Hepatocyte (in vitro differentiated cells): ENCODE data around the gene SYNE2. TPM values are rescaled to one million over a fixed set of nuclear protein-coding genes. Genes with fewer than 3 reads are reported as not detected.

Experiments used
- DNase-seq: peaks from one replicate; pipeline ENCODE4 v3.0.0-alpha.2; 2016; ENCODE audit warnings: low spot score
- H2AFZ ChIP-seq: fragments of 200-600 bp; sonication (generic); 2 replicates; pipeline ENCODE4 v1.6.0; 2016; ENCODE audit warnings: antibody characterized with exemption, mild to moderate bottlenecking
- H3K27ac ChIP-seq: fragments of 200-600 bp; sonication (generic); 2 replicates; pipeline ENCODE4 v1.5.1; 2016; ENCODE audit warnings: mild to moderate bottlenecking
- H3K27me3 ChIP-seq: fragments of 200-600 bp; sonication (generic); 2 replicates; pipeline ENCODE4 v1.6.1; 2016
- H3K36me3 ChIP-seq: fragments of 200-600 bp; sonication (generic); replicated peaks from 2 replicates; pipeline ENCODE4 v1.5.1; 2016; ENCODE audit warnings: low read depth; ENCODE audit not compliant: insufficient read depth
- H3K4me1 ChIP-seq: fragments of 200-600 bp; sonication (generic); 2 replicates; pipeline ENCODE4 v1.5.1; 2016; ENCODE audit warnings: mild to moderate bottlenecking, moderate library complexity; ENCODE audit not compliant: insufficient read depth
- H3K4me2 ChIP-seq: fragments of 200-600 bp; sonication (generic); 2 replicates; pipeline ENCODE4 v1.6.0; 2016
- H3K4me3 ChIP-seq: fragments of 200-600 bp; sonication (generic); 2 replicates; pipeline ENCODE4 v1.5.1; 2016; ENCODE audit warnings: mild to moderate bottlenecking
- H3K79me2 ChIP-seq: fragments of 200-600 bp; sonication (generic); 2 replicates; pipeline ENCODE4 v1.6.0; 2017; ENCODE audit warnings: mild to moderate bottlenecking
- H3K9me2 ChIP-seq: fragments of 200-600 bp; sonication (generic); replicated peaks from 2 replicates; pipeline ENCODE4 v1.6.0; 2017; ENCODE audit warnings: mild to moderate bottlenecking; ENCODE audit not compliant: insufficient read depth
- H3K9me3 ChIP-seq: fragments of 200-600 bp; sonication (generic); 2 replicates; pipeline ENCODE4 v1.5.1; 2016; ENCODE audit warnings: low read depth, mild to moderate bottlenecking
- H4K20me1 ChIP-seq: fragments of 200-600 bp; sonication (generic); 2 replicates; pipeline ENCODE4 v1.6.0; 2016; ENCODE audit warnings: mild to moderate bottlenecking; ENCODE audit not compliant: insufficient read depth, poor library complexity, severe bottlenecking
- EZH2 ChIP-seq: fragments of 200-600 bp; sonication (generic); IDR thresholded peaks from 2 replicates; pipeline ENCODE4 v1.6.1; 2016; ENCODE audit warnings: antibody characterized with exemption, mild to moderate bottlenecking, borderline replicate concordance
- EZH2phosphoT487 ChIP-seq: fragments of 200-600 bp; sonication (generic); IDR thresholded peaks from one replicate; pipeline ENCODE4 v1.6.1; 2018; ENCODE audit warnings: antibody characterized with exemption, mild to moderate bottlenecking, low read depth, moderate library complexity; ENCODE audit not compliant: unreplicated experiment, severe bottlenecking
- WGBS: methylation state at CpG from one replicate; pipeline ENCODE4 v1.1.6; 2016; ENCODE audit warnings: low lambda C conversion rate; ENCODE audit errors: missing lambda C conversion rate; 5-methylcytosine and 5-hydroxymethylcytosine counted together
- polyA plus RNA-seq: library from polyadenylated mRNA; unstranded; fragments of >200 nt; fragmentation: Nextera tagmentation; extraction: Ambion mirVana; gene quantifications from 2 replicates; pipeline ENCODE4 v1.2.1, GENCODE V29; 2016
- total RNA-seq: library from RNA; depleted of rRNA; stranded (reverse); fragments of >200 nt; gene quantifications from 2 replicates; pipeline ENCODE4 v1.2.3, GENCODE V29; 2014
- TF ChIP-seq, protein P1 (sequence below): fragments of 200-600 bp; sonication (generic); IDR thresholded peaks from 2 replicates; pipeline ENCODE4 v1.5.1; 2016; ENCODE audit warnings: antibody characterized with exemption, mild to moderate bottlenecking; ENCODE audit not compliant: poor library complexity

Gene SYNE2
- total and polyA plus RNA-seq, 2 experiments from 2014 or later, result 21.0 to 58.6 TPM

DNA sequence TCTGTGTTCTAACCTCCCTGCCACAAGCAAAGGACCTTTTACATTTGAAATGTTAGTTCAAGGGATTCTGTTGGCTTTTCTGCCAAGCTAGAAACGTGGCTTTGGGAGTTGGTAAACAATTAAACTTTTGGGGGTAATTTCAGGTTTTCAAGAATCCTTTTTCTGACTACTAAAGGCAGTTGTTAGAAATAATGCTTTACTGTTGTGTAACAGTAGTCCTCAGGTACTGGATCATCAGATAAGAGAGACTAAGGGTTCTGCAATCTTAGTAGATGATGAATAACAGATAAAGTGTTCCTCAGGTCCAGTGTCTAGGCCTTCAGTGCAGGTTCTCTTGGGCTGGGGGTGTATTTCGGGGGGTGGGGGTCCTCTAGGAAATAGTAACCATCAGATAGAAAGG is 192.3 kb downstream of the SYNE2 start:
- no peak for TF ChIP-seq EZH2phosphoT487
- TF ChIP-seq, protein P1, sequence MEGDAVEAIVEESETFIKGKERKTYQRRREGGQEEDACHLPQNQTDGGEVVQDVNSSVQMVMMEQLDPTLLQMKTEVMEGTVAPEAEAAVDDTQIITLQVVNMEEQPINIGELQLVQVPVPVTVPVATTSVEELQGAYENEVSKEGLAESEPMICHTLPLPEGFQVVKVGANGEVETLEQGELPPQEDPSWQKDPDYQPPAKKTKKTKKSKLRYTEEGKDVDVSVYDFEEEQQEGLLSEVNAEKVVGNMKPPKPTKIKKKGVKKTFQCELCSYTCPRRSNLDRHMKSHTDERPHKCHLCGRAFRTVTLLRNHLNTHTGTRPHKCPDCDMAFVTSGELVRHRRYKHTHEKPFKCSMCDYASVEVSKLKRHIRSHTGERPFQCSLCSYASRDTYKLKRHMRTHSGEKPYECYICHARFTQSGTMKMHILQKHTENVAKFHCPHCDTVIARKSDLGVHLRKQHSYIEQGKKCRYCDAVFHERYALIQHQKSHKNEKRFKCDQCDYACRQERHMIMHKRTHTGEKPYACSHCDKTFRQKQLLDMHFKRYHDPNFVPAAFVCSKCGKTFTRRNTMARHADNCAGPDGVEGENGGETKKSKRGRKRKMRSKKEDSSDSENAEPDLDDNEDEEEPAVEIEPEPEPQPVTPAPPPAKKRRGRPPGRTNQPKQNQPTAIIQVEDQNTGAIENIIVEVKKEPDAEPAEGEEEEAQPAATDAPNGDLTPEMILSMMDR, result no peak
- TF ChIP-seq EZH2, result no peak
- Histone ChIP-seq H3K36me3 (no peaks in the 10 kb centered on the region), H2AFZ (no peak overlapping the region), H3K27me3 (no peaks in the 10 kb centered on the region), H3K4me2 (no peak overlapping the region), H3K9me2 (no peaks in the 10 kb centered on the region), H3K27ac (no peak overlapping the region), H3K4me3 (no peak overlapping the region), H3K79me2 (no peaks in the 10 kb centered on the region), H3K4me1 (no peaks in the 10 kb centered on the region), H3K9me3 (no peaks in the 10 kb centered on the region), H4K20me1 (no peaks in the 10 kb centered on the region)
- WGBS, result 69% methylated on average over 2 of the region's 2 CpGs
- DNase-seq, result no peak

DNA sequence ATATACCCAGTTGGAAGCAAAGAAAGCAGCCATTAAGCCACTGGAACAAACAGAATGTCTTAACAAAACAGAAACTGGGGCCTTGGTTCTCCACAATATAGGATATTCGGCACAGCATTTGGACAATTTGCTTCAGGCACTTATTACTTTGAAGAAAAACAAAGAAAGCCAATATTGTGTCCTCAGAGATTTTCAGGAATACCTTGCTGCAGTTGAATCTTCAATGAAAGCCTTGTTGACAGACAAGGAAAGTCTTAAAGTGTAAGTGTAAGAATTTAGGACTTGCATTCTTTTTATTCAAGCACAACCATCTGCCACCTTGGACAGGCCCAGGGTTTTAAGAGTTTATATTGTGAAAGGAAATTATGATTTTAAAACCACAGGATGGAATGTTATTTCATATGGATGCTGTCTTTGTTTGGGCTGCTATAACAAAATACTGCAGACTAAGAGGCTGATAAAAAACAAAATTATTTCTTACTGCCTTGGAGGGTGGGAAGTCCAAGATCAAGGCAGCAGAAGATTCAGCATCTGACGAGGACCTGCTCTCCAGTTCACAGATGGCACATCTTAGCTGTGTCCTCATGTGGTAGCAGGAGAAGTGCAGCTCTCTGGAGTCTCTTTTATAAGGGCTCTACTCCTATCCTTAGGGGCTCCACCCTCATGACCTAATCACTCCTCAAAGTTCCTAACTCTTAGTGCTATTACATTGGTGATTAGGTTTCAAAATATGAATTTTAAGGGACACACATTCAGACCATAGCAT is 197.0 kb downstream of the SYNE2 start:
- no peaks in the 10 kb centered on the region for H3K36me3 ChIP-seq
- TF ChIP-seq, protein P1, result no peak

DNA sequence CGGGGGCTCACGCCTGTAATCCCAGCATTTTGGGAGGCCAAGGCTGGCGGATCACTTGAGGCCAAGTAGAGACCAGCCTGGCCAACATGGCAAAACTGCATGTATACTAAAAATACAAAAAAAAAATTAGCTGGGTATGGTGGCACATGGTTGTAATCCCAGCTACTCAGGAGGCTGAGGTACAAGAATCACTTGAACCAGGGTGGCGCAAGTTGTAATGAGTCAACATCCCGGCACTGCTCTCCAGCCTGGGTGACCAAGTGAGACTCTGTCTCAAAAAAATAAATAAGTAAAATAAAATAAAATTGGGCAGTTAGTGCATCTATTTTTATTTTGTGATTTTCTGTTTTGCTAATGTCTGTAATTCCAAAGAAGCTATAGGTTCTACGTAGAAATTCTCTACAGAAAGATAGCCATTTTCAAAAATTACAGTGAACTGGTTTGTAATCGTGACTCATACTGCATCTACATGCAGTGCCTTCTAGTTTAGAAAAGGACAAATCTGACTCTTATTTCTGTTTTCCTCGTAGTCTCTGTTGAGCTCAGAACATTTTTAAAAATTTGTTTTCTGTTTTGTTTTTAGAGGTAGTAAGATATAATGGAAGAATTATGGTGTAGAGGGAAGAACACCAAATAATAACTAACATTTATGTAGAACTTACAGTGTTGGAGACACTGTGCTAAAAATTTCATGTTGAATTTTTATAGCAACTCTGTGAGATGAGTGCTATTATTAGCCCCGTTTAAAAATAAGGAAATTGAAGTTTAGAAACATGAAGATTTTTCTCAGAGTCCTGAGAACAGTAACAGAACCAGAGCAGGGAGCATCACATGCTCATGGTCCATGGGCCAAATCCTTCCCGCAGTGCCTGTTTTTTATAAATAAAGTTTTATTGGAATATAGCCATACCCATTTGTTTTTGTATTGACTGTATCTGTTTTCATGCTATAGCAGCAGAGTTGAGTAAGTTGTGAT is 201.2 kb downstream of the SYNE2 start:
- no peaks in the 10 kb centered on the region for H3K4me1 ChIP-seq
- no peaks in the 10 kb centered on the region for H3K27me3 ChIP-seq
- no peak overlapping the region for H3K27ac ChIP-seq
- H3K4me2 ChIP-seq, result no peak overlapping the region
- H3K4me3 ChIP-seq, result no peak overlapping the region
- H2AFZ ChIP-seq, result no peak overlapping the region
- no peaks in the 10 kb centered on the region for H4K20me1 ChIP-seq
- no peak for DNase-seq
- no peaks in the 10 kb centered on the region for H3K79me2 ChIP-seq
- no peaks in the 10 kb centered on the region for H3K9me3 ChIP-seq
- TF ChIP-seq EZH2phosphoT487 (no peak), EZH2 (no peak)
- TF ChIP-seq, protein P1, result no peak
- H3K9me2 ChIP-seq, result no peaks in the 10 kb centered on the region
- no peaks in the 10 kb centered on the region for H3K36me3 ChIP-seq
- 92% methylated on average over 10 of the region's 10 CpGs for whole genome bisulfite sequencing

More for the DNA sequence above, 197.0 kb downstream of the SYNE2 start:
- Histone ChIP-seq H3K4me1 (no peaks in the 10 kb centered on the region), H3K9me2 (no peaks in the 10 kb centered on the region), H4K20me1 (no peaks in the 10 kb centered on the region), H3K27me3 (no peaks in the 10 kb centered on the region), H3K9me3 (no peaks in the 10 kb centered on the region), H3K4me3 (no peak overlapping the region), H3K4me2 (no peak overlapping the region), H3K79me2 (no peaks in the 10 kb centered on the region), H2AFZ (no peak overlapping the region), H3K27ac (no peak overlapping the region)
- DNase-seq, result no peak
- 94% methylated on average over 2 of the region's 2 CpGs for WGBS
